ENCODE results near the gene PRSS57.
"Not testable (repeated sequence)": the region's sequence is repeated elsewhere in the genome, so short reads cannot be mapped to it uniquely, and the experiment has no call there.

The PRSS57 gene

GRCh38 chr19:715347-715746 is 20.1 kb upstream of the PRSS57 start:
- DNase-seq = no peak
- no peak for TF ChIP-seq GATA1 (IDR thresholded peaks at IDR 0.05; ENCODE audit: low read depth, low read length)
- TF ChIP-seq POLR2A (IDR thresholded peaks at IDR 0.05; ENCODE audit: low read length) = no peak

- TF ChIP-seq GATA1 (IDR thresholded peaks at IDR 0.05; ENCODE audit: low read depth, low read length) (no peak), POLR2A (IDR thresholded peaks at IDR 0.05; ENCODE audit: low read length) (no peak)
- no peak for DNase-seq
Measured at GRCh38 chr19:711254-711653, 16.0 kb upstream of the PRSS57 start.

- no peak for TF ChIP-seq GATA1 (IDR thresholded peaks at IDR 0.05; ENCODE audit: low read depth, low read length)
- no peak for TF ChIP-seq POLR2A (IDR thresholded peaks at IDR 0.05; ENCODE audit: low read length)
- no peak for DNase-seq
Measured at GRCh38 chr19:710767-711166, 15.5 kb upstream of the PRSS57 start.

- DNase-seq = no peak
- no peak for TF ChIP-seq GATA1 (IDR thresholded peaks at IDR 0.05; ENCODE audit: low read depth, low read length)
- no peak for TF ChIP-seq POLR2A (IDR thresholded peaks at IDR 0.05; ENCODE audit: low read length)
Measured at GRCh38 chr19:709965-710571, 14.8 kb upstream of the PRSS57 start.

GRCh38 chr19:709196-709964 is 14.1 kb upstream of the PRSS57 start:
- TF ChIP-seq GATA1 (IDR thresholded peaks at IDR 0.05; ENCODE audit: low read depth, low read length) (no peak), POLR2A (IDR thresholded peaks at IDR 0.05; ENCODE audit: low read length) (no peak)
- DNase-seq = no peak

GRCh38 chr19:708154-709143 is 13.2 kb upstream of the PRSS57 start, which contains the start of gene PALM:
TSS of gene PALM (plus strand) at chr19:708935. CDS start at chr19:709147, 212 bp downstream.
- TF ChIP-seq GATA1 (IDR thresholded peaks at IDR 0.05; ENCODE audit: low read depth, low read length) = no peak
- no peak for DNase-seq

GRCh38 chr19:704447-704741 is 9.1 kb upstream of the PRSS57 start:
- TF ChIP-seq GATA1 (IDR thresholded peaks at IDR 0.05; ENCODE audit: low read depth, low read length) = no peak
- no peak for TF ChIP-seq POLR2A (IDR thresholded peaks at IDR 0.05; ENCODE audit: low read length)
- no peak for DNase-seq

GRCh38 chr19:703651-704446 is 8.6 kb upstream of the PRSS57 start:
- TF ChIP-seq GATA1 (IDR thresholded peaks at IDR 0.05; ENCODE audit: low read depth, low read length) (no peak), POLR2A (IDR thresholded peaks at IDR 0.05; ENCODE audit: low read length) (no peak)
- DNase-seq = peak; percentile 84 to 87

- no peak for TF ChIP-seq GATA1 (IDR thresholded peaks at IDR 0.05; ENCODE audit: low read depth, low read length)
- TF ChIP-seq POLR2A (IDR thresholded peaks at IDR 0.05; ENCODE audit: low read length) = no peak
- DNase-seq = no peak
Measured at GRCh38 chr19:703329-703650, 8.0 kb upstream of the PRSS57 start.

- DNase-seq = not testable (repeated sequence)
Measured at GRCh38 chr19:702847-703246, 7.6 kb upstream of the PRSS57 start.

GRCh38 chr19:699885-700284 is 4.6 kb upstream of the PRSS57 start:
- not testable (repeated sequence) for DNase-seq

- not testable (repeated sequence) for DNase-seq
Measured at GRCh38 chr19:698529-698928, 3.3 kb upstream of the PRSS57 start.

GRCh38 chr19:694481-695351 is 536 bp downstream of the PRSS57 start:
- DNase-seq = no peak
- TF ChIP-seq GATA1 (IDR thresholded peaks at IDR 0.05; ENCODE audit: low read depth, low read length) = no peak
- TF ChIP-seq POLR2A (IDR thresholded peaks at IDR 0.05; ENCODE audit: low read length) = no peak

Data from erythroblast (primary cell).